ENCODE measurements around the gene MUC2. TPM values are rescaled to one million over a fixed set of nuclear protein-coding genes. Genes with fewer than 3 reads are reported as not detected.

The MUC2 gene
- total RNA-seq, 1 donor from 2014 or later: not detected

- no peaks in the 10 kb centered on the region for H3K9me3 ChIP-seq (ENCODE audit: low read depth)
- H4K20me1 ChIP-seq (ENCODE audit: low read depth): no peaks in the 10 kb centered on the region
- H3K4me1 Mint-ChIP-seq: no peaks in the 10 kb centered on the region
- no peak overlapping the region for H3K27ac Mint-ChIP-seq
- no peaks in the 10 kb centered on the region for H3K9me3 Mint-ChIP-seq
- H3K27me3 Mint-ChIP-seq (ENCODE audit: insufficient read depth, low read depth): peaks cover 15% of the 10 kb centered on the region
- TF ChIP-seq CTCF (IDR thresholded peaks at IDR 0.05) (no peak), EZH2 (IDR thresholded peaks at IDR 0.05) (no peak), EZH2phosphoT487 (IDR thresholded peaks at IDR 0.05) (no peak)
- DNase-seq (ENCODE audit: low spot score): no peak
- no peaks in the 10 kb centered on the region for H3K4me1 ChIP-seq
- peaks cover 3% of the 10 kb centered on the region for H3K27me3 ChIP-seq
- no peak overlapping the region for H3K27ac ChIP-seq
- no peak overlapping the region for H3K4me3 Mint-ChIP-seq
- H3K79me2 ChIP-seq (ENCODE audit: low read depth): no peaks in the 10 kb centered on the region
- no peak overlapping the region for H3K4me3 ChIP-seq
- H3K9ac ChIP-seq: no peak overlapping the region
- no peak overlapping the region for H2AFZ ChIP-seq (replicated peaks)
- no peaks in the 10 kb centered on the region for H3F3A ChIP-seq (ENCODE audit: low read depth)
- H3K36me3 Mint-ChIP-seq: no peaks in the 10 kb centered on the region
- H3K4me2 ChIP-seq: no peak overlapping the region
- no peaks in the 10 kb centered on the region for H3K36me3 ChIP-seq
Observed at GRCh38 chr11:1121813-1122663, 47.4 kb downstream of the MUC2 start.

- no peaks in the 10 kb centered on the region for H3K4me1 ChIP-seq
- Mint-ChIP-seq H3K9me3 (no peaks in the 10 kb centered on the region), H3K36me3 (no peaks in the 10 kb centered on the region), H3K27me3 (ENCODE audit: insufficient read depth, low read depth) (peaks cover 15% of the 10 kb centered on the region), H3K27ac (no peak overlapping the region), H3K4me3 (no peak overlapping the region), H3K4me1 (no peaks in the 10 kb centered on the region)
- no peaks in the 10 kb centered on the region for H3F3A ChIP-seq (ENCODE audit: low read depth)
- TF ChIP-seq CTCF (IDR thresholded peaks at IDR 0.05) (no peak), EZH2phosphoT487 (IDR thresholded peaks at IDR 0.05) (no peak), EZH2 (IDR thresholded peaks at IDR 0.05) (no peak)
- no peak overlapping the region for H3K27ac ChIP-seq
- no peak for DNase-seq (ENCODE audit: low spot score)
- H3K27me3 ChIP-seq: peaks cover 3% of the 10 kb centered on the region
- no peak overlapping the region for H3K9ac ChIP-seq
- H3K9me3 ChIP-seq (ENCODE audit: low read depth): no peaks in the 10 kb centered on the region
- H4K20me1 ChIP-seq (ENCODE audit: low read depth): no peaks in the 10 kb centered on the region
- no peak overlapping the region for H3K4me3 ChIP-seq
- no peak overlapping the region for H2AFZ ChIP-seq (replicated peaks)
- no peaks in the 10 kb centered on the region for H3K79me2 ChIP-seq (ENCODE audit: low read depth)
- no peak overlapping the region for H3K4me2 ChIP-seq
- H3K36me3 ChIP-seq: no peaks in the 10 kb centered on the region
Observed at GRCh38 chr11:1122664-1123002, 48.0 kb downstream of the MUC2 start.

- peaks cover 15% of the 10 kb centered on the region for H3K27me3 Mint-ChIP-seq (ENCODE audit: insufficient read depth, low read depth)
- no peak for DNase-seq (ENCODE audit: low spot score)
Observed at GRCh38 chr11:1123970-1124369, 49.3 kb downstream of the MUC2 start.

More at GRCh38 chr11:1123970-1124369, 49.3 kb downstream of the MUC2 start:
- Mint-ChIP-seq H3K36me3 (no peaks in the 10 kb centered on the region), H3K4me3 (no peak overlapping the region), H3K4me1 (no peaks in the 10 kb centered on the region), H3K27ac (no peak overlapping the region), H3K9me3 (no peaks in the 10 kb centered on the region)
- H3K79me2 ChIP-seq (ENCODE audit: low read depth): no peaks in the 10 kb centered on the region
- H3K9ac ChIP-seq: no peak overlapping the region
- no peaks in the 10 kb centered on the region for H3F3A ChIP-seq (ENCODE audit: low read depth)
- H3K27me3 ChIP-seq: peaks cover 3% of the 10 kb centered on the region
- no peak overlapping the region for H3K4me3 ChIP-seq
- no peaks in the 10 kb centered on the region for H3K4me1 ChIP-seq
- no peak overlapping the region for H2AFZ ChIP-seq (replicated peaks)
- no peaks in the 10 kb centered on the region for H4K20me1 ChIP-seq (ENCODE audit: low read depth)
- H3K9me3 ChIP-seq (ENCODE audit: low read depth): no peaks in the 10 kb centered on the region
- no peak for TF ChIP-seq EZH2 (IDR thresholded peaks at IDR 0.05)
- H3K36me3 ChIP-seq: no peaks in the 10 kb centered on the region
- no peak overlapping the region for H3K27ac ChIP-seq
- no peak overlapping the region for H3K4me2 ChIP-seq

Other genes starting within 250 kb of the MUC2 start
- gene CRACR2B, start 247.0 kb upstream of the MUC2 start, total RNA-seq (ENCODE audit: low replicate concordance): 3.9 and 11.6 TPM in 2 replicates
- 37.4 and 82.2 TPM in 2 replicates for gene CD151, start 241.9 kb upstream of the MUC2 start, total RNA-seq (ENCODE audit: low replicate concordance)
- 12.9 and 27.5 TPM in 2 replicates for gene POLR2L, start 232.3 kb upstream of the MUC2 start, total RNA-seq (ENCODE audit: low replicate concordance)
- gene TSPAN4, start 232.0 kb upstream of the MUC2 start, total RNA-seq (ENCODE audit: low replicate concordance): 19.6 and 58.2 TPM in 2 replicates
- gene CHID1, start 164.1 kb upstream of the MUC2 start, total RNA-seq (ENCODE audit: low replicate concordance): 56.6 and 62.9 TPM in 2 replicates
- gene AP2A2, start 149.0 kb upstream of the MUC2 start, total RNA-seq (ENCODE audit: low replicate concordance): 50.4 and 67.5 TPM in 2 replicates
- not detected in 2 replicates for gene MUC6, start 38.2 kb upstream of the MUC2 start, total RNA-seq (ENCODE audit: low replicate concordance)
- not detected in 2 replicates for gene MUC5AC, start 83.1 kb downstream of the MUC2 start, total RNA-seq (ENCODE audit: low replicate concordance)
- gene MUC5B, start 148.2 kb downstream of the MUC2 start, total RNA-seq (ENCODE audit: low replicate concordance): 0.03 TPM in 1 of 2 replicates, not detected in the other
- 8.5 and 17.5 TPM in 2 replicates for gene TOLLIP, start 234.8 kb downstream of the MUC2 start, total RNA-seq (ENCODE audit: low replicate concordance)